ENCODE results near the gene A2ML1.
"Not testable (repeated sequence)": the region's sequence is repeated elsewhere in the genome, so short reads cannot be mapped to it uniquely, and the experiment has no call there.

A2ML1 gene

DNA sequence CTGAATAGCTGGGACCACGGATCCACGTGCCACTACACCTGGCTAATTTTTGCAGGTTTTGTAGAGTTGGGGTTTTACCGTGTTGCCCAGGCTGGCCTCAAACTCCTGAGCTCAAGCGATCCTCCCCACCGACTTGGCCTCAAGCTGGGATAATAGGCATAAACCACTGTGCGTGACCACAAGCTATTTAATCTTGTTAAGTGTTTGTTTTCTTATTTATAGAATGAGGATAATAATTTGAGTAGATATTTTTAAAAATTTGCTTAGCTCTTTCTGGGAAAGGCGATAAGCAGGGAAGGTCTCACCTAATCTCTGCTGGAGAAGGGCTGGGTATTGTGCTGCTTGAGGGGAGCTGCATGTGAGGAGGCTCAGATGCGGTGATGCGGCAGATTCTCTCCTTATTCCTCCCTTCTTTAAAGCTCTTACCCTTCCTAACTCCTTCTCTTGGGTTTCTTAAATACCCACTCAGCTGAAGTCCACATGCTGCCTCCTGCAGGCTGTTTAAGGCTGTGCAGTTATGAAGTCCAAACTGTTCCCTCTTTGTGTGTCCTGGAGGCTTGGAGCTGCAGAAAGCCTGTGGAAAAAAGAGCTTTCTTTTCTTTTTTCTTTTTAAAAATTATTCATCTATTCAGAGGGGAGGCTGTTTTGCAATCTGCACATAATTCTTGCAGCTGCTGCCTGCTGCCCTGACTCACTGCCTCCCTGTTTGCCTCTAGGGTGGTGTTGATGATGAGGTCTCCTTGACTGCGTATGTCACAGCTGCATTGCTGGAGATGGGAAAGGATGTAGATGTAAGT lies 37.9 kb downstream of the A2ML1 start:
- no peak for DNase-seq

- no peak for DNase-seq
Observed at GRCh38 chr12:8866429-8866828, 44.0 kb downstream of the A2ML1 start.

DNA sequence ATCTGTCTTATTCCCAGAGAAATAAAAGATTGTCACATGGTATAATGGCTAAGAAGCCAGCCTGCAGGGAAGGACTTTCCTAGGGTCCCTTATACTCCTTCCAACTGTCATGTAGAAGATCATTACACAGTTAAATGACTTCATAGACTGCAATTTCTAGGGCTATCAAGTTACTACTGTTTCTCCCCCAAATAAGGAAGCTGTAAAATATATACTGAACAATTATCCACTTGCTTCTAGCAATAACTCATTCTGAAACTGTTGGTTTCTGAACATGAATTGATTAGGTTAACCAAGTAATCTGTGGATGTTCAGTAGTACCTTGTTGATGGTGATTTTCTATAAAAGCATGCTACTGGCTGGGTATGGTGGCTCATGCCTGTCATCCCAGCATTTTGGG lies 44.6 kb downstream of the A2ML1 start:
- no peak for DNase-seq

GRCh38 chr12:8867786-8868185 lies 45.4 kb downstream of the A2ML1 start:
- no peak for DNase-seq

DNA sequence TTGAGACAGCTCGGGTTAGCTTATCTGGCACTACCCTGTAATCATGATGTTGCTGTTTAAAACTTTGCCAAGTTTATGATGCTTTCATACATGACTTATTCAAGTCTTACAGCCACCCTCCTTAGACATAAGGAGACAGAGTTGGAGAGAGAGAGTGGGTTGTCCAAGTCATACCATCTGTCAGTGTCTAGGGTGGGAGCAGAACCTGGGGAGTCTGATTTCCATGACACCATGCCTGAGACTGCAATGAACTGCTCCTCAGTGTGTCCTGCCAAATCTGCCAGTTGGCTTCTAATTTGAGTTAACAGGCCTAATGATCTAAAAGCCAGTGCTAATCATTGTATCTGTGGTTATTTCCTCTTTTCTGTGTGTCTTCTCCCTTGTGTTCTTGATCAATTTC lies 48.2 kb downstream of the A2ML1 start:
- DNase-seq, result no peak

DNA sequence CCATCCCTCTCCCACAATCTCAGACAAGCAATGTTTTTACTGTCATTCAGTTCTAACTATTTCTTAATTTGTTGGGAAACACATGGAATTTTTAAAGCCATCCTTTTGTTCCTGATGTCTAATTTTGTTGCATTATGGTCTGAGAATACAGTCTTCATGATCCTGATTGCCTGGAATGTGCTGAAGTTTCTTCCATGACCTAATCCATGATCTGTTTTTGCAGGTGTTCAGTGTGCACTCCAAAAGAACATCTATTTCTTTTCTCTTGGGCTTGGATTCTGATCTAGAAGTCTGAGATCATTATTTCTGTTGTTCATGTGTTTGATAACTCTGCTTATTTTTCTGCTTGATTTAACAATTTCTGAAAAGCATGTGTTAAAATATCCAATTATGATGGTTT lies 48.6 kb downstream of the A2ML1 start:
- no peak for DNase-seq

DNA sequence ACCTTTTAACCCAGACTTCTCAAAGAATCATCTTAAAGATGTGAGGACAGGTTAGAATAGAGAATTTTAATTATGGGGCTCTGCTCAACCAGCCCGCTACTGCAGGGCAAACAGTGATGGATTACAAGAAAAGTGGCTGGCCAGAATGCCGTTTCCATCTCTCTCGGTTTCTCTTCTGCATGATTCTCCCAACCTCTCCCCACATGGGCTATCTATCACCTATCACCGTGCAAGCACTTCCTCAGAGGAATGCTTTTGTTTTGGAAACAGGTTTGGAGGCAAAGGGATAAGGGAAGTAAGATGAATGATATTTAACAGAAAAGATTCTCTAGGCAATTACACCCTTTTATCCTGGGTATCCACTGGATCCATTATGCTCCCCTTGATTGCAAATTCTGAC lies 54.5 kb downstream of the A2ML1 start:
- DNase-seq, result no peak

DNA sequence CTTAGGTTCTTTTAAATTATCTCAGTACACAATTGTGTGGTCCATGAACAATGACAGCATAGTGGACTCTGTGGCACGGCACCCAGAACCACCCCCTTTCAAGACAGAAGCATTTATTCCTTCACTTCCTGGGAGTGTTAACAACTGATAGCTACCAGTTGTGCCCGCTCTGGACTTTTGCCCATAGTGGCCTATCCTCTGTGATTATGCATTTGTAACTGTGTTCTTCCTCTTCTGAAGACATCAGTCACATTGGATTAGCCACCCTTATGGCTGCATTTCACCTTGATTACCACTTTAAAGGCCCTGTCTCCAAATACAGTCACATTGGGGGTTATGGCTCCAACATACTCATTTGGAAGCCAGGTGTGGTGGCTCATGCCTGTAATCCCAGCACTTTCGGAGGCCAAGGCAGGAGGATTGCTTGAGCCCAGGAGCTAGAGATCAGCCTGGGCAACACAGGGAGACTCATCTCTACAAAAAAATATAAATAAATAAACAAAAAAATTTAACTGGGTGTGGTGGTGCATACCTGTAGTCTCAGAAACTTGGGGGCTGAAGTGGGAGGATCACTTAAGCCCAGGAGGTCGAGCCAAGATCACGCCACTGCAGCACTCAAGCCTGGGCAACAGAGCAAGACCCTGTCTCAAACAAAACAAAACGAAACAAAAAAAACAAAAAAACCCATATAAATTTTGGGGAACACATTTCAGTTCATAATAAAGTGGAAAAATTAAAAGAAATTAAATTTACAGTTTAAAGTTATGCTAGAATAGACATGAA lies 64.3 kb downstream of the A2ML1 start:
- DNase-seq, result no peak

DNA sequence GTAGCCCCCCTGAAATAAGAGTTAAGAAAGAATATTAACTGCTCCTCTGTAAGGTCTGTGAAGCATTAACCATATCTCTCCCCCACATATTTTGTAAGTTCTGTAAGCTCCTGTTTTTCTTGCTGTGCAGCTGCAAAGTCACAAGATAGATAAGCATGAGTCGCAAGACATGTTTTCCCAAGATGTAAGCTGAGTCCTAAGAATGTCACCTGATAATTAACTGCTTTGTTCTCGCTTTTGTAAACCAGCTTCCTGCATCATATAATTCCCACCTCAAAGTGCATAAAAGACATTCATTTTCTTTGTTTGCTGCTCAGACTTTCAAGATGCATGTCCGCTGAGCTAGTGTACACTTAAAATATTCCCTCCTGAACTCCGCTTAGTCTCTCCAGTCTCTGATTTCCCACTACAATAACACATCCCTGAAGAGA lies 64.9 kb downstream of the A2ML1 start:
- no peak for DNase-seq

- no peak for DNase-seq
Observed at GRCh38 chr12:8890313-8891085, 68.1 kb downstream of the A2ML1 start.

DNA sequence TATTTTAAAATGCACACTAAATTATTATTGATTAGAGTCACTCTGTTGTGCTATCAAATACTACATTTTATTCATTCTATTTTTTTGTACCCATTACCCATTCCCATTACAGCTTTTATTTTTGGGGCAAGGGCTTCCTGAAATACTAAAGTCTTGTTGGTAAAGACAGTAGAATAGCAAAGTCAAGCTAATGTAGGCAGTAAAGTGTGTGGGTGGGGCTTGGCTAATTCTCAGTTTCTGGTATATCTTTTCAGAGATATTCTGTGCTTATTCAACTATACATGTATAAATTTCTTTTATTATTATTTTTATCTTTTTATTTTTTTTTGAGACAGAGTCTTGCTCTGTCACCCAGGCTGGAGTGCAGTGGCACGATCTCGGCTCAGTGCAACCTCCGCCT lies 69.6 kb downstream of the A2ML1 start:
- DNase-seq, result no peak

DNA sequence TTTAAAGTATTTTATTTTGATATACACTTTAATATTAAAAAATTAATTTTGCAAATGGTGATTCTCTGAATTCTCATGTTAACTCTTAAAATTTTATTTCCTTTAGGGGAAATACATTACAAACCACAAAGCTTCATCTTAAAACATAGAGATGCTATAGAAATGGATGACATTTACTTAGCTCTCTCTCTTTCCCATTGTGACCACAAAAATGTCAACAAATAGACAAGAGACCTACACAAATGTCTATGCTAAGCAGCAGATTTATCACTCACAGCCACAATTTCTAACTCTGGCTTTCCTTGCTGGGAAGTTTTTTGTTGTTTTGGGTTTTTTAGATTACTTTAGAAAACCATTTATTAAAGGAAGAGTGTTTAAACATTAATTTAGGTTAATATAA lies 72.0 kb downstream of the A2ML1 start:
- DNase-seq, result no peak

DNA sequence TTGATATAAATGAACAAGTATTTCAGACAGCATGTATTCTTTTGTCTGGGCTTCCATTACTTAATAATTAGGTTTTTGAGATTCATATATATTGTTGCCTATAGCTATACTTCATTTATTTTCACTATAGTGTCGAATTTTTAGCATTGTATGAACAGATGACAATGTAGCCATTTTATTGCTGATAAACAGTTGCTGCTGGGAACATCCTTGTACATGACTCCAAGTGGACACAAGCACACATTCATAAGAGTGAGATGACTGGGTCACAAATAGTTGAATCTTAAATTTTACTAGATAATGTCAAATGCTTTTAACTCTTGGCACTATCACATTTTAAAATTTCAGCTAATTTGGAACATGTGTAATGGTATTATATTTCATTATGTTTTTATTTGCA lies 72.6 kb downstream of the A2ML1 start:
- DNase-seq, result no peak

DNA sequence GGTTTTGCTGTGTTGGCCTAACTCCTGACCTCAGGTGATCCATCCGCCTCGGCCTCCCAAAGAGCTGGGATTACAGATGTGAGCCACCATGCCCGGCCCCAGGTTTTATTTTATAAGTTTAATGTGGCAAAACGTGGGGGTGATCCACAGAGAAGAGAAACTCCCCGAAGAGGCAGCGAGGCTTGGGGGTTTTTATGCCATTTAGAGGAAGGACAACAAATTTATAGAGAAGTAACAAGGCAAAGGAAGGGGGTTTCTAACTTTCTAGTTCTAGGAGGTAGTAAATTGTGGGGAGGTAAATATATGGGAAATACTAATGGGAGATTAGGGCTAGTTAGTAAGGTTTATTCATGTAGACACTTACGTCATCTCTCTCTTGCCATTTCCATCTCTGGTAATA lies 74.7 kb downstream of the A2ML1 start:
- no peak for DNase-seq

DNA sequence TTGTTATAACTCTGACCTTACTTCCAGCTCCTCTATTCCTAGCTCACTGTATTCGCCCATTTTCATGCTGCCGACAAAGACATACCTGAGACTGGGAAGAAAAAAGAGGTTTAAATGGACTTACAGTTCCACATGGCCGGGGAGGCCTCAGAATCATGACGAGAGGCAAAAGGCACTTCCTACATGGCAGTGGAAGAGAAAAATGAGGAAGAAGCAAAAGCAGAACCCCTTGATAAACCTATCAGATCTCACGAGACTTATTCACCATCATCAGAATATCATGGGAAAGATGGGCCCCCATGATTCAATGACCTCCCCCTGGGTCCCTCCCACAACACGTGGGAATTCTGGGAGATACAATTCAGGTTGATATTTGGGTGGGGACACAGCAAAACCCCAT lies 77.4 kb downstream of the A2ML1 start:
- no peak for DNase-seq

DNA sequence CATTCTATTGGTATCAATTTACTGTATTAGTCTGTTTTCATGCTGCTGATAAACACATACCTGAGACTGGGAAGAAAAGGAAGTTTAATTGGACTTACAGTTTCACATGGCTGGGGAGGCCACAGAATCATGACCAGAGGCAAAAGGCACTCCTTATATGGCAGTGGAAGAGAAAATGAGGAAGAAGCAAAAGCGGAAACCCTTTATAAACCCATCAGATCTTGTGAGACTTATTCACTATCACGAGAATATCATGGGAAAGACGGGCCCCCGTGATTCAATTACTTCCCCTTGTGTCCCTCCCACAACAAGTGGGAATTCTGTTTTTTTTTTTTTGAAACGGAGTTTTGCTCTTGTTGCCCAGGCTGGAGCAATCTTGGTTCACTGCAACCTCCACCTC lies 80.3 kb downstream of the A2ML1 start:
- DNase-seq, result not testable (repeated sequence)

- no peak for DNase-seq
Observed at GRCh38 chr12:8903646-8904045, 81.2 kb downstream of the A2ML1 start.

- DNase-seq, result no peak
Observed at GRCh38 chr12:8904665-8905064, 82.2 kb downstream of the A2ML1 start.

DNA sequence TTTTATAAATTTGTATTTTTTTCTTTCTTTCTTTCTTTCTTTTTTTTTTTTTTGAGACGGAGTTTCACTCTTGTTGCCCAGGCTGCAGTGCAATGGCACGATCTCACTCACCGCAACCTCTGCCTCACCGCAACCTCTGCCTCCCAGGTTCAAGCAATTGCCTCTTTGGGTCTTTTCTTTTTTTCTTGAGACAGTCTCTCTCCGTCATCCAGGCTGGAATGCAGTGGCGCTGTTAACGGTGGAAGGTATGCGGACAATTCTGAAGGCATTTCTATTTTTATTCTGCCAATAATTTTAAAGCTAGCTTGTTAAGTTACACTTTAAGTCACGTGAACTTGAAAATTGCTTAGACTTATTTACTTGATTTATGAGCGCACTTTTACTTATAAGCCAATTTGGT lies 83.1 kb downstream of the A2ML1 start:
- DNase-seq, result no peak

- no peak for DNase-seq
Observed at GRCh38 chr12:8906266-8907180, 84.1 kb downstream of the A2ML1 start.

DNA sequence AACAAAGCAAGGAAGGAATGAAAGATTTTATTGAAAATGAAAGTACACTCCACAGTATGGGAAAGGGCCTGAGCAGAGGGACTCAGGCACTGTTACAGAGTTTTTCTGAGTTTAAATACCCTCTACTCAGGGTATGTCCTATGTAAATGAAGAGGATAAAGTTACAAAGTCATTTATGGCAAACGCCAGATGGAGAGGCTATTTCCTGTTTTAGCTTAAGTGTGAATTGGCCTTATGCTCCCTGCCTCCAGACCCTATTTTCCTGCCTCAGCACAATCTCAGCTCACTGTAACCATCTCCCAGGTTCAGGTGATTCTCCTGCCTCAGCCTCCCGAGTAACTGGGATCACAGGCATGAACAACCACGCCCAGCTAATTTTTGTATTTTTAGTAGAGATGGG lies 85.1 kb downstream of the A2ML1 start:
- DNase-seq, result no peak

DNA sequence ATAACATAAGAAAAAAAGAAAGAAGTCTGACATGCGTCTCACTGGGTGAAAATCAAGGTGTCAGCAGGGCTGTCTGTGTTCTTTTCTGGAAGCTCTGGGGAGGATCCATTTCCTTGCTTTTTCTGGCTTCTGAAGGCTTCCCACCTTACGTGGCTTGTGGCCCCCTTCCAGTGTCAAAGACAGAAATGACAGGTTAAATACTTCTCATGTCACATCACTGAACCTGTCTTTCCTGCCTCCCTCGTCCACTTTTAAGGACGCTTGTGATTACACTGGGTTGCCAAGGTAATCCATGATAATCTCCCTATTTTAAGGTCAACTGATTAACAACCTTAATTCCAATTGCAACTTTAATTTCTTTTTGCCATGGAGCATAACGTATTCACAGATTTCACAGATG lies 87.3 kb downstream of the A2ML1 start:
- no peak for DNase-seq

All from activated gamma-delta T cell (primary cell).